Measurements from ENCODE around the gene MYBPC1.

MYBPC1 gene

DNA sequence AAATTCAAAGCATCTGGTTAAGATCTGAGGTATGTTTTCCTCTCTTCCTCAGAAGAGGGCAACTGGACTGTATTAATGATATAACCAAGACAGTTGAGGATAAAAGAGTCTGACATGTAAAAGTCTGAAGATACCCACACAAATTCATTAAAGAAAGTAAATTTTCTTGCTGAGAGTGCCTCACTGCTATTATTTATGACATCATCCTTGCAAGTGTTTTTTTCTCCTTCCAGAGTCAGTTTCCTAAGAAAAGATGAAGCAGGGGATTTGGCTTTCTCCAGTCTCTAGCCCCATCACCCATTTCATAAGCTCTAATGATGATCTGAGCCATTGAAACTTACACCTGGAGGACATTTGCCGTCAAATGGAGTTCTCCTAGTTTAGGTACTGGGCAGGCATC lies 21.0 kb upstream of the MYBPC1 start:
- no peak for DNase-seq (ENCODE audit: low read depth)
- H3K4me3 ChIP-seq (ENCODE audit: low read depth, low read length): no peak overlapping the region
- TF ChIP-seq MYC (IDR thresholded peaks at IDR 0.05; ENCODE audit: low read depth, low read length) (no peak), MAX (IDR thresholded peaks at IDR 0.05; ENCODE audit: low read depth, low read length) (no peak), POLR2A (IDR thresholded peaks at IDR 0.05; ENCODE audit: extremely low read depth, insufficient read length) (no peak)
- TF ChIP-seq, protein P1, sequence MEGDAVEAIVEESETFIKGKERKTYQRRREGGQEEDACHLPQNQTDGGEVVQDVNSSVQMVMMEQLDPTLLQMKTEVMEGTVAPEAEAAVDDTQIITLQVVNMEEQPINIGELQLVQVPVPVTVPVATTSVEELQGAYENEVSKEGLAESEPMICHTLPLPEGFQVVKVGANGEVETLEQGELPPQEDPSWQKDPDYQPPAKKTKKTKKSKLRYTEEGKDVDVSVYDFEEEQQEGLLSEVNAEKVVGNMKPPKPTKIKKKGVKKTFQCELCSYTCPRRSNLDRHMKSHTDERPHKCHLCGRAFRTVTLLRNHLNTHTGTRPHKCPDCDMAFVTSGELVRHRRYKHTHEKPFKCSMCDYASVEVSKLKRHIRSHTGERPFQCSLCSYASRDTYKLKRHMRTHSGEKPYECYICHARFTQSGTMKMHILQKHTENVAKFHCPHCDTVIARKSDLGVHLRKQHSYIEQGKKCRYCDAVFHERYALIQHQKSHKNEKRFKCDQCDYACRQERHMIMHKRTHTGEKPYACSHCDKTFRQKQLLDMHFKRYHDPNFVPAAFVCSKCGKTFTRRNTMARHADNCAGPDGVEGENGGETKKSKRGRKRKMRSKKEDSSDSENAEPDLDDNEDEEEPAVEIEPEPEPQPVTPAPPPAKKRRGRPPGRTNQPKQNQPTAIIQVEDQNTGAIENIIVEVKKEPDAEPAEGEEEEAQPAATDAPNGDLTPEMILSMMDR (IDR thresholded peaks at IDR 0.05; ENCODE audit: low read depth, low read length): no peak

DNA sequence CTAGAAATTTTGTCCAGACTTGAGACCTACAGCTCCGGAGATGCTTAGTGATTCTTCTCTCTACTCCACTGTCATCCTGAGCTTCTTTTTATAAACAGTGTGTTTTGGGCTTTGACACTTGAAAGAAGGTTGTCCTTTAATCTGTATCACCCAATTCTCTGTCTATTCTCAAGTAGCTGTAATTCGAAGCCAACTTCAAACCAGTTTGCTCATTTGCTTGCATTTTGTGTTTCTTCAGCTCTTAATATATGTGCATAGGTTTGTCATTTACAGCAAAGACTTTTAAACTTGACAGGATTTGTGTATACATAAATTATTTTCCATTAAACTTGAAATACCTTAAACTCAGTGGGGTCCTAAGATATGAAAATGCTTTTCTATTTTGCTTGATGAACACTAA lies 16.4 kb upstream of the MYBPC1 start:
- H3K4me3 ChIP-seq (ENCODE audit: low read depth, low read length): no peak overlapping the region
- DNase-seq (ENCODE audit: low read depth): no peak
- TF ChIP-seq, protein P1 (IDR thresholded peaks at IDR 0.05; ENCODE audit: low read depth, low read length): no peak
- TF ChIP-seq MYC (IDR thresholded peaks at IDR 0.05; ENCODE audit: low read depth, low read length) (no peak), MAX (IDR thresholded peaks at IDR 0.05; ENCODE audit: low read depth, low read length) (no peak), POLR2A (IDR thresholded peaks at IDR 0.05; ENCODE audit: extremely low read depth, insufficient read length) (no peak)

GRCh38 chr12:101581190-101581589 lies 13.6 kb upstream of the MYBPC1 start:
- TF ChIP-seq MAX (IDR thresholded peaks at IDR 0.05; ENCODE audit: low read depth, low read length) (no peak), POLR2A (IDR thresholded peaks at IDR 0.05; ENCODE audit: extremely low read depth, insufficient read length) (no peak), MYC (IDR thresholded peaks at IDR 0.05; ENCODE audit: low read depth, low read length) (no peak)
- TF ChIP-seq, protein P1 (IDR thresholded peaks at IDR 0.05; ENCODE audit: low read depth, low read length): no peak
- DNase-seq (ENCODE audit: low read depth): no peak
- H3K4me3 ChIP-seq (ENCODE audit: low read depth, low read length): no peak overlapping the region

DNA sequence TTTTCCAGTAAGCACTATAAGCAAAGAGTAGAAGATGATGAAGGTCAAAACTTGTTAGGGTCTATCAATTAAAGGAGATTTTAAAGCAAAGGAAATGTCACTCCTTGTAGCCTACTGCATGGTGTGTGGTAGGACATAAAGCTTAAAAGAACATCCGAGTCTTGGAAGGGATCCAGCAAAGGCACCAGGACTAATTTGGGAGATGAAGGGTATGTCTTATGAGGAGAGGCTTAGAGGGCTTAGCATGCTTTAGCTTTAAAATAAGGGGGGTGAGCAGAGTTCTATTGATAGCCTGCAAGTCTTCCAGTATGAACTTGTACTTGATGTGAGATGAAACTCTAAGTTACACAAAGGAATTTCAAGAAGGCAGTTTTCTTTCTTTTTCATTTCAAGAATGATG lies 11.8 kb upstream of the MYBPC1 start:
- H3K4me3 ChIP-seq (ENCODE audit: low read depth, low read length): no peak overlapping the region
- DNase-seq (ENCODE audit: low read depth): no peak
- TF ChIP-seq POLR2A (IDR thresholded peaks at IDR 0.05; ENCODE audit: extremely low read depth, insufficient read length): no peak
- no peak for TF ChIP-seq MAX (IDR thresholded peaks at IDR 0.05; ENCODE audit: low read depth, low read length)
- TF ChIP-seq, protein P1 (IDR thresholded peaks at IDR 0.05; ENCODE audit: low read depth, low read length): no peak
- no peak for TF ChIP-seq MYC (IDR thresholded peaks at IDR 0.05; ENCODE audit: low read depth, low read length)

GRCh38 chr12:101590383-101590782 lies 4.4 kb upstream of the MYBPC1 start:
- H3K4me3 ChIP-seq (ENCODE audit: low read depth, low read length): no peak overlapping the region
- TF ChIP-seq MAX (IDR thresholded peaks at IDR 0.05; ENCODE audit: low read depth, low read length) (no peak), POLR2A (IDR thresholded peaks at IDR 0.05; ENCODE audit: extremely low read depth, insufficient read length) (no peak), MYC (IDR thresholded peaks at IDR 0.05; ENCODE audit: low read depth, low read length) (no peak)
- TF ChIP-seq, protein P1 (IDR thresholded peaks at IDR 0.05; ENCODE audit: low read depth, low read length): no peak
- no peak for DNase-seq (ENCODE audit: low read depth)

- H3K4me3 ChIP-seq (ENCODE audit: low read depth, low read length): no peak overlapping the region
- no peak for TF ChIP-seq POLR2A (IDR thresholded peaks at IDR 0.05; ENCODE audit: extremely low read depth, insufficient read length)
- no peak for TF ChIP-seq MAX (IDR thresholded peaks at IDR 0.05; ENCODE audit: low read depth, low read length)
- TF ChIP-seq, protein P1 (IDR thresholded peaks at IDR 0.05; ENCODE audit: low read depth, low read length): no peak
- no peak for TF ChIP-seq MYC (IDR thresholded peaks at IDR 0.05; ENCODE audit: low read depth, low read length)
- no peak for DNase-seq (ENCODE audit: low read depth)
Measured at GRCh38 chr12:101591781-101592180, 3.0 kb upstream of the MYBPC1 start.
